Heart left ventricle (tissue), 13 donors: ENCODE results near the gene METTL24.

ENCODE experiments used
- POLR2A ChIP-seq, 2 donors: fragments of 450-650 bp; IDR thresholded peaks; one replicate each; pipeline ENCODE4 v1.6.1; 2017; ENCODE audit warnings: antibody characterized with exemption in 2 of 2, mild to moderate bottlenecking in 2 of 2, moderate library complexity in 2 of 2
- TF ChIP-seq, protein P1 (sequence below), 12 donors: fragments of 200-600 bp; sonication (generic) in 4 of 12; IDR thresholded peaks; one replicate each; pipeline versions ENCODE4 v1.5.0 to v1.8.0; 2018 to 2022; ENCODE audit warnings: antibody characterized with exemption in 12 of 12, mild to moderate bottlenecking in 5 of 12
- donor health status: ischemic (EF 13 %, LVEDD 7.1; RV severe dilation, severe dysfunction).
- donor health status: DM: no; HTN: yes; CAD: no.
- donor health status: DM: no; HTN: no; CAD: no.
- donor health status: ischemic (EF 25% LVEDD 6.9; RV normal size, moderate dysfunction).
- donor health status: ischemic (EF 25% LVEDD 5.7; RV mildly dilated, moderate dysfunction).
- donor health status: ischemic (EF 35%, LVEDD 5.7; RV mildly dilated, moderate dysfunction).
- donor health status: nonischemic (EF 11% LVEDD 7.7; RV severe dilation, severe dysfunction).
- donor health status: DM: yes; HTN: yes; CAD: no.
- donor health status: PGD.
- donor health status: ischemic (EF 29% LVEDD 5.4; RV normal size, mild dysfunction).
- donor health status: nonischemic (EF 23%, LVEDD 6.1; RV moderate dilation, normal function).

GRCh38 chr6:110317189-110317588 is 41.0 kb downstream of the METTL24 start:
- TF ChIP-seq, protein P1, sequence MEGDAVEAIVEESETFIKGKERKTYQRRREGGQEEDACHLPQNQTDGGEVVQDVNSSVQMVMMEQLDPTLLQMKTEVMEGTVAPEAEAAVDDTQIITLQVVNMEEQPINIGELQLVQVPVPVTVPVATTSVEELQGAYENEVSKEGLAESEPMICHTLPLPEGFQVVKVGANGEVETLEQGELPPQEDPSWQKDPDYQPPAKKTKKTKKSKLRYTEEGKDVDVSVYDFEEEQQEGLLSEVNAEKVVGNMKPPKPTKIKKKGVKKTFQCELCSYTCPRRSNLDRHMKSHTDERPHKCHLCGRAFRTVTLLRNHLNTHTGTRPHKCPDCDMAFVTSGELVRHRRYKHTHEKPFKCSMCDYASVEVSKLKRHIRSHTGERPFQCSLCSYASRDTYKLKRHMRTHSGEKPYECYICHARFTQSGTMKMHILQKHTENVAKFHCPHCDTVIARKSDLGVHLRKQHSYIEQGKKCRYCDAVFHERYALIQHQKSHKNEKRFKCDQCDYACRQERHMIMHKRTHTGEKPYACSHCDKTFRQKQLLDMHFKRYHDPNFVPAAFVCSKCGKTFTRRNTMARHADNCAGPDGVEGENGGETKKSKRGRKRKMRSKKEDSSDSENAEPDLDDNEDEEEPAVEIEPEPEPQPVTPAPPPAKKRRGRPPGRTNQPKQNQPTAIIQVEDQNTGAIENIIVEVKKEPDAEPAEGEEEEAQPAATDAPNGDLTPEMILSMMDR (IDR thresholded peaks at IDR 0.05): no peak
- no peak for TF ChIP-seq POLR2A (IDR thresholded peaks at IDR 0.05)
